Thyroid gland (tissue), 4 donors: ENCODE results near the gene HCN2.

ENCODE experiments used
- POLR2A ChIP-seq, 2 donors: fragments of 450-650 bp; IDR thresholded peaks; one replicate each; pipeline ENCODE4 v1.6.1; 2017; ENCODE audit warnings: antibody characterized with exemption in 2 of 2, mild to moderate bottlenecking in 2 of 2, moderate library complexity in 1 of 2
- TF ChIP-seq, protein P1 (sequence below), 6 experiments: fragments of 200-600 bp in 3 of 6; fragments of 450-650 bp in 3 of 6; sonication (generic) in 3 of 6; IDR thresholded peaks; one replicate each; pipeline ENCODE4 v1.5.1; 2016 to 2019; ENCODE audit warnings: antibody characterized with exemption in 6 of 6, mild to moderate bottlenecking in 2 of 6, inconsistent platforms in 1 of 6, moderate library complexity in 1 of 6

DNA sequence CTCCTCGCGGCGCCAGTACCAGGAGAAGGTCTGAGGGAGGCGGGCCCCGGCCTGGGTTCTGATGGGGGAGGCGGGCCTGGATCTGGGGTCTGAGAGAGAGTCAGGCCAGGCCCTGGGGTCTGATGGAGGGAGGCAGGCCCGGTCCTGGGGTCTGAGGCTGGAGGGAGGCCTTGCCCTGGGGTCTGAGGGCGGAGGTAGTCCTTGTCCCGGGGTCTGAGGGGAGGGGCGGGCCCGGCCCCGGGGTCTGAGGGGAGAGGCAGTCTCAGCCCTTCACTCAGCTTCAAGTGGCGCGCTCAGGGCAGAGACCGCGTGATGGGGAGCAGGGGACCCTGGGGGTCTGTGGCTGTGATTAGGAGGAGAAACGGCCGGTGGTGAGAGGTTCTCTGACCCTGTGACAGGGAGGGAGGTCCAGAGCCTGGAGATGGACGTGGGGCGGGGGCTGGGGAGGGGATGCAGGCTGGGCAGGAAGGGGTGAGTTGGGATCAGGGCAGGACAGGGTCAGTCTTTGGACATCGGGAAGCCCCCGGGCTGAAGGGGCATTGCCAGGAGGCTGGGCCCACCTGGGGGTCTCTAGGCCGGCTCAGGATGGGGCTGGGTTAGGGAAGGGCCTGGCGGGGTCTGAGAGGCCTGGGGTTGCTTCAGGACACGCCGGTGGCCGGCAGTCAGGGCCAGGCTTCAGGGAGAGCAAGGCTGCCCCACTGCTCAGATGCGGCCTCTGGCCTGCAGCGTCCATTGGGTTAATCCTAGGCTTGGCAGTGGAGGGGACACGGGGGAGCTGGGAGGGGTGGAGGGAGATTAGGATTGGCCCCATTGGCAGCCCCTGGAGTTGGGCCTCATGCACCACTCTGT, 18.7 kb downstream of the HCN2 start:
- TF ChIP-seq, protein P1, sequence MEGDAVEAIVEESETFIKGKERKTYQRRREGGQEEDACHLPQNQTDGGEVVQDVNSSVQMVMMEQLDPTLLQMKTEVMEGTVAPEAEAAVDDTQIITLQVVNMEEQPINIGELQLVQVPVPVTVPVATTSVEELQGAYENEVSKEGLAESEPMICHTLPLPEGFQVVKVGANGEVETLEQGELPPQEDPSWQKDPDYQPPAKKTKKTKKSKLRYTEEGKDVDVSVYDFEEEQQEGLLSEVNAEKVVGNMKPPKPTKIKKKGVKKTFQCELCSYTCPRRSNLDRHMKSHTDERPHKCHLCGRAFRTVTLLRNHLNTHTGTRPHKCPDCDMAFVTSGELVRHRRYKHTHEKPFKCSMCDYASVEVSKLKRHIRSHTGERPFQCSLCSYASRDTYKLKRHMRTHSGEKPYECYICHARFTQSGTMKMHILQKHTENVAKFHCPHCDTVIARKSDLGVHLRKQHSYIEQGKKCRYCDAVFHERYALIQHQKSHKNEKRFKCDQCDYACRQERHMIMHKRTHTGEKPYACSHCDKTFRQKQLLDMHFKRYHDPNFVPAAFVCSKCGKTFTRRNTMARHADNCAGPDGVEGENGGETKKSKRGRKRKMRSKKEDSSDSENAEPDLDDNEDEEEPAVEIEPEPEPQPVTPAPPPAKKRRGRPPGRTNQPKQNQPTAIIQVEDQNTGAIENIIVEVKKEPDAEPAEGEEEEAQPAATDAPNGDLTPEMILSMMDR (IDR thresholded peaks at IDR 0.05): no peak
- no peak for TF ChIP-seq POLR2A (IDR thresholded peaks at IDR 0.05)
